ENCODE data around the gene CDCA4.
"Not testable (repeated sequence)": the region's sequence is repeated elsewhere in the genome, so short reads cannot be mapped to it uniquely, and the experiment has no call there.

Gene CDCA4

GRCh38 chr14:105049753-105050550 lies 29.1 kb upstream of the CDCA4 start:
- Mint-ChIP-seq H3K4me3 (no peak overlapping the region), H3K27me3 (peaks cover 3% of the 10 kb centered on the region), H3K9me3 (no peaks in the 10 kb centered on the region), H3K4me1 (peaks cover 30% of the 10 kb centered on the region), H3K27ac (peak overlapping the region in 1 of 2 donors; percentile 87)
- ATAC-seq (no peak), DNase-seq (no peak)

GRCh38 chr14:105047283-105048016 lies 26.6 kb upstream of the CDCA4 start:
- ATAC-seq: peak; percentile 31

GRCh38 chr14:105046891-105047282 lies 26.0 kb upstream of the CDCA4 start:
- Mint-ChIP-seq H3K27me3 (peaks cover 23% of the 10 kb centered on the region), H3K9me3 (no peaks in the 10 kb centered on the region), H3K4me1 (peaks cover 27% of the 10 kb centered on the region), H3K27ac (no peak overlapping the region), H3K4me3 (no peak overlapping the region)
- ATAC-seq: peak; percentile 6
- DNase-seq: no peak

More at GRCh38 chr14:105047283-105048016, 26.6 kb upstream of the CDCA4 start:
- no peaks in the 10 kb centered on the region for H3K9me3 Mint-ChIP-seq
- no peak overlapping the region for H3K27ac Mint-ChIP-seq
- H3K4me1 Mint-ChIP-seq: peaks cover 27% of the 10 kb centered on the region
- H3K4me3 Mint-ChIP-seq: no peak overlapping the region
- peaks cover 23% of the 10 kb centered on the region for H3K27me3 Mint-ChIP-seq
- DNase-seq: no peak

- peaks cover 27% of the 10 kb centered on the region for H3K4me1 Mint-ChIP-seq
- no peaks in the 10 kb centered on the region for H3K9me3 Mint-ChIP-seq
- peaks cover 23% of the 10 kb centered on the region for H3K27me3 Mint-ChIP-seq
- no peak overlapping the region for H3K4me3 Mint-ChIP-seq
- DNase-seq (peak; percentile 90 to 92), ATAC-seq (peak; percentile 78)
- H3K27ac Mint-ChIP-seq: peak overlapping the region in 1 of 2 donors; percentile 78
These were observed 24.9 kb upstream of the CDCA4 start for GRCh38 chr14:105045710-105046326.

- Mint-ChIP-seq H3K27me3 (peaks cover 23% of the 10 kb centered on the region), H3K4me1 (peaks cover 27% of the 10 kb centered on the region), H3K4me3 (no peak overlapping the region), H3K27ac (no peak overlapping the region), H3K9me3 (no peaks in the 10 kb centered on the region)
- no peak for ATAC-seq
- DNase-seq: no peak
These were observed 22.8 kb upstream of the CDCA4 start for GRCh38 chr14:105043641-105044040.

- peaks cover 23% of the 10 kb centered on the region for H3K27me3 Mint-ChIP-seq
- peaks cover 27% of the 10 kb centered on the region for H3K4me1 Mint-ChIP-seq
- DNase-seq: no peak
- no peak for ATAC-seq
- no peak overlapping the region for H3K4me3 Mint-ChIP-seq
- no peaks in the 10 kb centered on the region for H3K9me3 Mint-ChIP-seq
- no peak overlapping the region for H3K27ac Mint-ChIP-seq
These were observed 21.9 kb upstream of the CDCA4 start for GRCh38 chr14:105042813-105043212.

GRCh38 chr14:105041841-105042765 lies 21.2 kb upstream of the CDCA4 start:
- Mint-ChIP-seq H3K4me1 (peaks cover 23% of the 10 kb centered on the region), H3K27ac (no peak overlapping the region), H3K9me3 (no peaks in the 10 kb centered on the region), H3K27me3 (peaks cover 23% of the 10 kb centered on the region), H3K4me3 (peak overlapping the region in 1 of 2 donors; percentile 38)
- no peak for ATAC-seq
- DNase-seq: no peak

GRCh38 chr14:105039458-105040205 lies 18.7 kb upstream of the CDCA4 start:
- ATAC-seq: no peak
- no peak overlapping the region for H3K4me3 Mint-ChIP-seq
- H3K4me1 Mint-ChIP-seq: peaks cover 4% of the 10 kb centered on the region
- peaks cover 17% of the 10 kb centered on the region for H3K27me3 Mint-ChIP-seq
- DNase-seq: no peak
- peak overlapping the region in 1 of 2 donors; percentile 61 for H3K27ac Mint-ChIP-seq
- no peaks in the 10 kb centered on the region for H3K9me3 Mint-ChIP-seq

- not testable (repeated sequence) for H3K4me3 Mint-ChIP-seq, H3K9me3 Mint-ChIP-seq, H3K27ac Mint-ChIP-seq, DNase-seq, ATAC-seq
- peaks cover 14% of the 10 kb centered on the region for H3K27me3 Mint-ChIP-seq
- H3K4me1 Mint-ChIP-seq: peaks cover 23% of the 10 kb centered on the region
These were observed 14.7 kb upstream of the CDCA4 start for GRCh38 chr14:105035616-105036015.

GRCh38 chr14:105034315-105035039 lies 13.6 kb upstream of the CDCA4 start:
- peaks cover 25% of the 10 kb centered on the region for H3K4me1 Mint-ChIP-seq
- DNase-seq (no peak), ATAC-seq (no peak)
- peaks cover 14% of the 10 kb centered on the region for H3K27me3 Mint-ChIP-seq
- no peak overlapping the region for H3K4me3 Mint-ChIP-seq
- no peak overlapping the region for H3K27ac Mint-ChIP-seq
- peaks cover 0 to 5% of the 10 kb centered on the region in 2 donors for H3K9me3 Mint-ChIP-seq

GRCh38 chr14:105033412-105033900 lies 12.6 kb upstream of the CDCA4 start:
- not testable (repeated sequence) for DNase-seq, ATAC-seq, H3K9me3 Mint-ChIP-seq
- peaks cover 25% of the 10 kb centered on the region for H3K4me1 Mint-ChIP-seq
- peak overlapping the region in 1 of 2 donors; percentile 50 for H3K27ac Mint-ChIP-seq
- H3K27me3 Mint-ChIP-seq: peaks cover 14% of the 10 kb centered on the region
- peak overlapping the region; percentile 80 to 86 for H3K4me3 Mint-ChIP-seq

- Mint-ChIP-seq H3K27me3 (peaks cover 14% of the 10 kb centered on the region), H3K4me1 (peaks cover 25% of the 10 kb centered on the region)
- ATAC-seq, H3K27ac Mint-ChIP-seq, H3K9me3 Mint-ChIP-seq, DNase-seq, H3K4me3 Mint-ChIP-seq: not testable (repeated sequence)
These were observed 11.6 kb upstream of the CDCA4 start for GRCh38 chr14:105032451-105032901.

GRCh38 chr14:105030836-105031396 lies 10.0 kb upstream of the CDCA4 start:
- Mint-ChIP-seq H3K27me3 (peaks cover 14% of the 10 kb centered on the region), H3K4me1 (peaks cover 39% of the 10 kb centered on the region), H3K27ac (no peak overlapping the region), H3K4me3 (no peak overlapping the region), H3K9me3 (peaks cover 0 to 5% of the 10 kb centered on the region in 2 donors)
- DNase-seq: no peak
- ATAC-seq: no peak
